Measurements from ENCODE around the gene DTD2.
"Not testable (repeated sequence)": the region's sequence is repeated elsewhere in the genome, so short reads cannot be mapped to it uniquely, and the experiment has no call there.

Gene DTD2

GRCh38 chr14:31442284-31442683 lies 15.0 kb downstream of the DTD2 start:
- H3K27ac ChIP-seq (ENCODE audit: insufficient read depth, low read depth, low read length, poor library complexity, severe bottlenecking): no peak overlapping the region
- no peaks in the 10 kb centered on the region for H3K36me3 ChIP-seq (ENCODE audit: control insufficient read depth, insufficient read depth, low read length)
- no peaks in the 10 kb centered on the region for H3K9me3 ChIP-seq (ENCODE audit: control insufficient read depth, low read length)
- WGBS, 2 experiments: 94 to 99% methylated on average over 4 to 6 of the region's 6 CpGs
- no peak overlapping the region for H3K4me3 ChIP-seq (ENCODE audit: insufficient read depth, low read depth, low read length)
- no peaks in the 10 kb centered on the region for H3K4me1 ChIP-seq (ENCODE audit: control insufficient read depth, insufficient read depth, low read length)
- no peaks in the 10 kb centered on the region for H3K27me3 ChIP-seq (ENCODE audit: control insufficient read depth, insufficient read depth, low read length, poor library complexity, severe bottlenecking)

DNA sequence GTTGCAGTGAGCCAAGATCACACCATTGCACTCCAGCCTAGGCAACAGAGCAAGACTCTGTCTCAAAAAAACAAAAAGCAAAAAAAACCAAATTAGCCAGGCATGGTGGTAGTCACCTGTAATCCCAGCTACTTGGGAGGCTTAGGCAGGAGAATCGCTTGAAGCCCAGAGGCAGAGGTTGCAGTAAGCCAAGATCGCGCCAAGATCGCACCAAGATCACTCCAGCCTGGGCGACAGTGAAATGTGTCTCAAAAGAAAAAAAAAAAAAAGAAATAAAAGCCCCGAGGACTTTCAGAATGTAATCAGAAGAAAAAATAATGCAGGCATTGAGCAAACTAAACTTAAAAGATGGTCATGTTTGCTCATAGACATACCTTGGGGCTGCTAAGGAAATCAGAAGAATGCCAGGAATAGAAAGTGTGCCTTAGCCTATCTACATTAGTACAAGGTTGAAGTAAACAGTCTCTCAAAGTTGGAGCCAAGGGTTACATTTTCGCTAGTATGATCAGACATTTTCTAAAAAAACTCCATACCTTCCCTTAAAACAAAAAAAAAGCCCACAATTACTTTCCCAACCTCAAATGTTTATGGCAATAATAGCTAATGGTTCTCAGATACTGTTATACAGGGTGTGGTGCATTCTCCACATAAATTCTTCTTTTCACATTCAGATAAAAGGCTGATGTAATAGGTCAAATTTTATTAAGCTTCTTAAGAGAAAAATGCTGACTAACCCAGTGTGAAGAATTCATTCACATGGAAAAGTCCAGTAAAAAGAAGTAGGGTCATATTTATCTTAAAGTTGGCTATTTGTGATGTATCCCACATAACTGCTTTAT lies 15.8 kb downstream of the DTD2 start:
- H3K9me3 ChIP-seq (ENCODE audit: control insufficient read depth, low read length): no peaks in the 10 kb centered on the region
- H3K36me3 ChIP-seq (ENCODE audit: control insufficient read depth, insufficient read depth, low read length): no peaks in the 10 kb centered on the region
- H3K27ac ChIP-seq (ENCODE audit: insufficient read depth, low read depth, low read length, poor library complexity, severe bottlenecking): no peak overlapping the region
- H3K4me3 ChIP-seq (ENCODE audit: insufficient read depth, low read depth, low read length): no peak overlapping the region
- 88% methylated on average over 7 of the region's 7 CpGs for WGBS, 2 experiments
- no peaks in the 10 kb centered on the region for H3K4me1 ChIP-seq (ENCODE audit: control insufficient read depth, insufficient read depth, low read length)
- no peaks in the 10 kb centered on the region for H3K27me3 ChIP-seq (ENCODE audit: control insufficient read depth, insufficient read depth, low read length, poor library complexity, severe bottlenecking)

- Histone ChIP-seq H3K36me3 (ENCODE audit: control insufficient read depth, insufficient read depth, low read length) (no peaks in the 10 kb centered on the region), H3K9me3 (ENCODE audit: control insufficient read depth, low read length) (no peaks in the 10 kb centered on the region), H3K27me3 (ENCODE audit: control insufficient read depth, insufficient read depth, low read length, poor library complexity, severe bottlenecking) (no peaks in the 10 kb centered on the region), H3K4me3 (ENCODE audit: insufficient read depth, low read depth, low read length) (no peak overlapping the region), H3K4me1 (ENCODE audit: control insufficient read depth, insufficient read depth, low read length) (no peaks in the 10 kb centered on the region), H3K27ac (ENCODE audit: insufficient read depth, low read depth, low read length, poor library complexity, severe bottlenecking) (no peak overlapping the region)
These were observed 17.0 kb downstream of the DTD2 start for GRCh38 chr14:31440280-31440679.

- Histone ChIP-seq H3K27me3 (ENCODE audit: control insufficient read depth, insufficient read depth, low read length, poor library complexity, severe bottlenecking) (no peaks in the 10 kb centered on the region), H3K9me3 (ENCODE audit: control insufficient read depth, low read length) (no peaks in the 10 kb centered on the region), H3K36me3 (ENCODE audit: control insufficient read depth, insufficient read depth, low read length) (no peaks in the 10 kb centered on the region), H3K4me1 (ENCODE audit: control insufficient read depth, insufficient read depth, low read length) (no peaks in the 10 kb centered on the region), H3K4me3 (ENCODE audit: insufficient read depth, low read depth, low read length) (no peak overlapping the region), H3K27ac (ENCODE audit: insufficient read depth, low read depth, low read length, poor library complexity, severe bottlenecking) (no peak overlapping the region)
- WGBS, 2 experiments: 87% methylated on average over 2 of the region's 2 CpGs; no CpG with 5 or more reads in 1 of the 2 experiments
These were observed 17.7 kb downstream of the DTD2 start for GRCh38 chr14:31439561-31439960.

DNA sequence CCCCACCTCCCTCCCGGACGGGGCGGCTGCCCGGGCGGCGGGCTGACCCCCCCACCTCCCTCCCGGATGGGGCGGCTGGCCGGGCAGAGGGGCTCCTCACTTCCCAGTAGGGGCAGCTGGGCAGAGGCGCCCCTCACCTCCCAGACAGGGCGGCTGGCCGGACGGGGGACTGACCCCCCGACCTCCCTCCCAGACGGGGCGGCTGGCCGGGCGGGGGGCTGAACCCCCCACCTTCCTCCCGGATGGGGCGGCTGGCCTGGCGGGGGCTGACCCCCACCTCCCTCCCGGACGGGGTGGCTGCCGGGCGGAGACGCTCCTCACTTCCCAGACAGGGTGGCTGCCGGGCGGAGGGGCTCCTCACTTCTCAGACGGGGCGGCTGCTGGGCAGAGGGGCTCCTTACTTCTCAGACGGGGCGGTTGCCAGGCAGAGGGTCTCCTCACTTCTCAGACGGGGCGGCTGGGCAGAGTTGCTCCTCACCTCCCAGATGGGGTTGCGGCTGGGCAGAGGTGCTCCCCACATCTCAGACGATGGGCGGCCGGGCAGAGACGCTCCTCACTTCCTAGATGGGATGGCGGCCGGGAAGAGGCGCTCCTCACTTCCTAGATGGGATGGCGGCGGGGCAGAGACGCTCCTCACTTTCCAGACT lies 20.1 kb downstream of the DTD2 start:
- H3K9me3 ChIP-seq (ENCODE audit: control insufficient read depth, low read length); H3K36me3 ChIP-seq (ENCODE audit: control insufficient read depth, insufficient read depth, low read length): not testable (repeated sequence)
- 94% methylated on average over 40 to 43 of the region's 45 CpGs for WGBS, 2 experiments

DNA sequence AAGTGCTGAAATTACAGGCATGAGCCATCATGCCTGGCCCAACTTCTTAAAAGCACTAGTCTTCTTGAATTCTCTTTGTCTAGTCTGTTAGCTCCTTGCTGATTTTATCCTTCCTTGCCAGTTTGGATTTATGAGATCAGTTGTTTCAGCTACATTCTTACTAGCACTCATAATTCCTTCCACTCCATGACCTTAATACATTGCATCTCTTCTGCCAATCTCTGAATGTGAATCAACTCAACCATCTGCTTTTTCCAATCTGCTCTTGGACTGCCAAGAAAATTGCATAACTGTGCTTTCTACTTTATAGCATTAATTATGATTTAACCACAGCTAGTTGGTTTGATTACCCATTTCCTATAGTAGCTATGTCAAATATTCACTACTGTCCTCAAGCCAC lies 22.0 kb downstream of the DTD2 start:
- no peak overlapping the region for H3K27ac ChIP-seq (ENCODE audit: insufficient read depth, low read depth, low read length, poor library complexity, severe bottlenecking)

More for the DNA sequence above, 20.1 kb downstream of the DTD2 start:
- not testable (repeated sequence) for H3K27ac ChIP-seq (ENCODE audit: insufficient read depth, low read depth, low read length, poor library complexity, severe bottlenecking); H3K27me3 ChIP-seq (ENCODE audit: control insufficient read depth, insufficient read depth, low read length, poor library complexity, severe bottlenecking); H3K4me3 ChIP-seq (ENCODE audit: insufficient read depth, low read depth, low read length); H3K4me1 ChIP-seq (ENCODE audit: control insufficient read depth, insufficient read depth, low read length)

GRCh38 chr14:31430634-31431264 lies 26.6 kb downstream of the DTD2 start:
- Histone ChIP-seq H3K4me1 (ENCODE audit: control insufficient read depth, insufficient read depth, low read length) (no peaks in the 10 kb centered on the region), H3K36me3 (ENCODE audit: control insufficient read depth, insufficient read depth, low read length) (no peaks in the 10 kb centered on the region), H3K4me3 (ENCODE audit: insufficient read depth, low read depth, low read length) (no peak overlapping the region), H3K27me3 (ENCODE audit: control insufficient read depth, insufficient read depth, low read length, poor library complexity, severe bottlenecking) (no peaks in the 10 kb centered on the region), H3K27ac (ENCODE audit: insufficient read depth, low read depth, low read length, poor library complexity, severe bottlenecking) (no peak overlapping the region), H3K9me3 (ENCODE audit: control insufficient read depth, low read length) (no peaks in the 10 kb centered on the region)
- WGBS, 2 experiments: 88 to 90% methylated on average over 11 of the region's 11 CpGs

More for the DNA sequence above, 22.0 kb downstream of the DTD2 start:
- no peaks in the 10 kb centered on the region for H3K4me1 ChIP-seq (ENCODE audit: control insufficient read depth, insufficient read depth, low read length)
- H3K9me3 ChIP-seq (ENCODE audit: control insufficient read depth, low read length): no peaks in the 10 kb centered on the region
- H3K4me3 ChIP-seq (ENCODE audit: insufficient read depth, low read depth, low read length): no peak overlapping the region
- H3K36me3 ChIP-seq (ENCODE audit: control insufficient read depth, insufficient read depth, low read length): no peaks in the 10 kb centered on the region
- no peaks in the 10 kb centered on the region for H3K27me3 ChIP-seq (ENCODE audit: control insufficient read depth, insufficient read depth, low read length, poor library complexity, severe bottlenecking)

DNA sequence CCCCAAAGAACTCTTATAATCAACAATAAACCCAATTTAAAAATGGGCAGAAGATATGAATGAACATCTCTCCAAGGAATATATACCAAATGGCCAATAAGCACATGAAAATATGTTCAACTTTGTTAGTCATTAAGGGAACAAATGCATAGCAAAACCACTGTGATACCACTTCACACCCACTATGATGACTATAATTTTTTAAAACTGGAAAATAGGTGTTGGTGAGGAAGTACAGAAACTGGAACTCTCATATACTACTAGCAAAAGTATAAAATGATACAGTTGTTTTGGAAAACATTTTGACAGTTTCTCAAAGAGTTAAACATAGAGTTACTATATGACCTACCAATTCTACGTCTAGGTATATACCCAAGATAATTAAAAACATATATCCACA lies 27.5 kb downstream of the DTD2 start:
- 92 to 100% methylated on average over 1 of the region's 1 CpG for WGBS, 2 experiments
- H3K4me3 ChIP-seq (ENCODE audit: insufficient read depth, low read depth, low read length): no peak overlapping the region
- no peaks in the 10 kb centered on the region for H3K36me3 ChIP-seq (ENCODE audit: control insufficient read depth, insufficient read depth, low read length)
- no peak overlapping the region for H3K27ac ChIP-seq (ENCODE audit: insufficient read depth, low read depth, low read length, poor library complexity, severe bottlenecking)
- H3K4me1 ChIP-seq (ENCODE audit: control insufficient read depth, insufficient read depth, low read length): no peaks in the 10 kb centered on the region
- no peaks in the 10 kb centered on the region for H3K27me3 ChIP-seq (ENCODE audit: control insufficient read depth, insufficient read depth, low read length, poor library complexity, severe bottlenecking)
- H3K9me3 ChIP-seq (ENCODE audit: control insufficient read depth, low read length): no peaks in the 10 kb centered on the region

- Histone ChIP-seq H3K4me1 (ENCODE audit: control insufficient read depth, insufficient read depth, low read length) (no peaks in the 10 kb centered on the region), H3K9me3 (ENCODE audit: control insufficient read depth, low read length) (no peaks in the 10 kb centered on the region), H3K27ac (ENCODE audit: insufficient read depth, low read depth, low read length, poor library complexity, severe bottlenecking) (no peak overlapping the region), H3K27me3 (ENCODE audit: control insufficient read depth, insufficient read depth, low read length, poor library complexity, severe bottlenecking) (no peaks in the 10 kb centered on the region), H3K36me3 (ENCODE audit: control insufficient read depth, insufficient read depth, low read length) (no peaks in the 10 kb centered on the region), H3K4me3 (ENCODE audit: insufficient read depth, low read depth, low read length) (no peak overlapping the region)
- no CpG with 5 or more reads among the region's 1 CpG for WGBS, 2 experiments
These were observed 29.3 kb downstream of the DTD2 start for GRCh38 chr14:31428011-31428410.

GRCh38 chr14:31426663-31427062 lies 30.6 kb downstream of the DTD2 start:
- Histone ChIP-seq H3K36me3 (ENCODE audit: control insufficient read depth, insufficient read depth, low read length) (no peaks in the 10 kb centered on the region), H3K27ac (ENCODE audit: insufficient read depth, low read depth, low read length, poor library complexity, severe bottlenecking) (no peak overlapping the region), H3K9me3 (ENCODE audit: control insufficient read depth, low read length) (no peaks in the 10 kb centered on the region), H3K4me1 (ENCODE audit: control insufficient read depth, insufficient read depth, low read length) (no peaks in the 10 kb centered on the region), H3K27me3 (ENCODE audit: control insufficient read depth, insufficient read depth, low read length, poor library complexity, severe bottlenecking) (no peaks in the 10 kb centered on the region), H3K4me3 (ENCODE audit: insufficient read depth, low read depth, low read length) (no peak overlapping the region)
- 87 to 90% methylated on average over 2 of the region's 2 CpGs for WGBS, 2 experiments

Data from ectodermal cell (in vitro differentiated cells).